Skin of body (tissue), 2 donors: Measurements from ENCODE around the gene PATJ. TPM values are rescaled to one million over a fixed set of nuclear protein-coding genes. Genes with fewer than 3 reads are reported as not detected.
A peak's percentile ranks its signal among the peaks of the same experiment; 100 is the strongest.
"Not testable (repeated sequence)": the region's sequence is repeated elsewhere in the genome, so short reads cannot be mapped to it uniquely, and the experiment has no call there.

Source experiments
- DNase-seq: peaks from one replicate; lab custom pipeline; 2025; lab: John Stamatoyannopoulos, UW
- total RNA-seq: library from RNA; depleted of rRNA; stranded (reverse); fragments of >200 nt; gene quantifications from one replicate; pipeline ENCODE4 v1.2.3, GENCODE V29; 2014

Gene PATJ, protein sequence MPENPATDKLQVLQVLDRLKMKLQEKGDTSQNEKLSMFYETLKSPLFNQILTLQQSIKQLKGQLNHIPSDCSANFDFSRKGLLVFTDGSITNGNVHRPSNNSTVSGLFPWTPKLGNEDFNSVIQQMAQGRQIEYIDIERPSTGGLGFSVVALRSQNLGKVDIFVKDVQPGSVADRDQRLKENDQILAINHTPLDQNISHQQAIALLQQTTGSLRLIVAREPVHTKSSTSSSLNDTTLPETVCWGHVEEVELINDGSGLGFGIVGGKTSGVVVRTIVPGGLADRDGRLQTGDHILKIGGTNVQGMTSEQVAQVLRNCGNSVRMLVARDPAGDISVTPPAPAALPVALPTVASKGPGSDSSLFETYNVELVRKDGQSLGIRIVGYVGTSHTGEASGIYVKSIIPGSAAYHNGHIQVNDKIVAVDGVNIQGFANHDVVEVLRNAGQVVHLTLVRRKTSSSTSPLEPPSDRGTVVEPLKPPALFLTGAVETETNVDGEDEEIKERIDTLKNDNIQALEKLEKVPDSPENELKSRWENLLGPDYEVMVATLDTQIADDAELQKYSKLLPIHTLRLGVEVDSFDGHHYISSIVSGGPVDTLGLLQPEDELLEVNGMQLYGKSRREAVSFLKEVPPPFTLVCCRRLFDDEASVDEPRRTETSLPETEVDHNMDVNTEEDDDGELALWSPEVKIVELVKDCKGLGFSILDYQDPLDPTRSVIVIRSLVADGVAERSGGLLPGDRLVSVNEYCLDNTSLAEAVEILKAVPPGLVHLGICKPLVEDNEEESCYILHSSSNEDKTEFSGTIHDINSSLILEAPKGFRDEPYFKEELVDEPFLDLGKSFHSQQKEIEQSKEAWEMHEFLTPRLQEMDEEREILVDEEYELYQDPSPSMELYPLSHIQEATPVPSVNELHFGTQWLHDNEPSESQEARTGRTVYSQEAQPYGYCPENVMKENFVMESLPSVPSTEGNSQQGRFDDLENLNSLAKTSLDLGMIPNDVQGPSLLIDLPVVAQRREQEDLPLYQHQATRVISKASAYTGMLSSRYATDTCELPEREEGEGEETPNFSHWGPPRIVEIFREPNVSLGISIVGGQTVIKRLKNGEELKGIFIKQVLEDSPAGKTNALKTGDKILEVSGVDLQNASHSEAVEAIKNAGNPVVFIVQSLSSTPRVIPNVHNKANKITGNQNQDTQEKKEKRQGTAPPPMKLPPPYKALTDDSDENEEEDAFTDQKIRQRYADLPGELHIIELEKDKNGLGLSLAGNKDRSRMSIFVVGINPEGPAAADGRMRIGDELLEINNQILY (N-terminal part only)
- 34.5 TPM for total RNA-seq

DNA sequence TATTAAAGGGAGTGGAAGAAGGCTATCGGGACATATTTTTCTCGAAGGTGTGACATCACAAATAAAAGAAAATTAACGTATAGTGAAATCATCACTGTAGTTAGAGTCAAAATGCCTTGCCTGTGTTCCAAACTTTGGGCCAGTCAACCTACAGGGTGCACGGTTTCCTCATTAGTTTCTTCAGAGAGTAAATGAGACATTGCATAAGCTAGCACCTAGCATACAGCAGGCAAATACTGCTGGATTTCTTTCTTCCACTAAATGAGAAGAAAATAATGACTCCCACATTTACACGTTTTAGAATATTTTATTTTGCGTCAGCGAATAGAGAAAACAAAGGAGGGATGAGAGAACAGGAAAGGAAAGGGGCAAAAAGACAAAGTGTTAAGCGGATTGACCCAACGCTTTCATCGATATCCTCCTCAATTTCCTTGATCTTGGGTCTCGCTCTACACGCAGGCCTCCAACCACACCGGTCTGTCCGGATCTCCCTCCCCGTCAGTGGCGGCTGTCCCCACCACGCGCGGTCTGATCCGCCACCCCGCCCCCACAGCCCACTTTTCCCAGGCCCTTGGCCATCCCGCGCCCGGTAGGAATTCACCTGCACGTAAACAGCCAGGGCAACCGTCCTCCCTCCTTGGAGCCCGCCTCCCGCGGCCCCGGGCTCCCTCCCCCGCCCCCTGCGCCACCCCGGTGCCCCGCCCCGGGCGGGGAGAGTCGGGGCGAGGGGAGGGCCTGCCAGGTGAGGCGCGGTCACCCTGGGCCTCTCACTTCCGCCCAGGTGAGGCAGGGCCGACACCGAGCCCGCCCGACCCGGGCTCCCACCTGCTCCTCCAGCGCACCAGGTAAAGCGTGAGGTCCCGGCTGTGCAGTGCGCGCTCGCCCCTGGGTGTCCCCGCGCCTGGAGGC lies at the start of gene PATJ:
Gene PATJ, plus strand, starts transcription at position 770 of the 909 bp plus-strand sequence. CDS start 20,413 bp downstream, outside the sequence.
- peak; percentile 18 for DNase-seq

DNA sequence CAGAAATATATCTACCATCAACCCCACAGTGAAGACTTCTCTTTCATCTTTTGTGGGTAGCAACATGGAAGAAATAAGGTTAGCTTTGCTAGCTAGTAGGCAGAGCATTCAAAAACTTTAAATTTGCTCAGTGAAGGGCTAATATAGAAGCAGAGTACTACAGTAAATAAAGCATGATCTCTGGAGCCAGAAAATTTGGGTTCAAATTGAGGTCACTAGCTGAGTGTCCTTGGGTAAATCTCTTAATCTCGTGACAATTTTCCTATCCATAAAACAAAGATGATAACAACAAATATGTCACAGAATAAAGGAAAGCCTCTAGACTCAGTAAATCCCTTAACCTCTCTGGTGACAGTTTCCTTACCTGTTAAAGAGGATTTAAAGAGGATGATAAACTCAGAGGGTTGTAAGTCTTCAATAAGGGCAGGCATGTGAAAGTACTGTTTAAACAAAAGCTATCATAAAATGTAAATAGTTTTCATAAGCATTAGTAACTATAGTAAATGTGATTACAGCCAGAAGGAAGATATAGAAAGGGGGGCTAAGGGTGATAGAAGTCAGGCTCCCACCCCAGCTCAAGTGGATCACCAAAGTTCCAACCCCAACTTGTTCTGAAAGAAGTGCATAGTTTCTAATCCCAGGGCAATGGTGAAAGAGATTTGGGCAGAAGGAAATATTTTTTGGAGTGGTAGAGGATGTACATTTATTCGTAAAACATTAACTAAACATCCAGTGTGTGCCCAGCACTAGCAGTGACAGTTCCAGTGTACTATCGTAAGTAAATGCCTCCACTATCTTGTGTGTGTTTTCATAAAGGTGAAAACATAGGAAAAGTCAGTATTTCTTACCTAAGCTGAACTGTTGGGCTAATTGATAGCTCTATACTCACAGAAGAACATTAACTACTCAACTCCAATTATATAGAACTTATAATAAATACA lies 42.1 kb upstream of the PATJ start:
- DNase-seq, result no peak

DNA sequence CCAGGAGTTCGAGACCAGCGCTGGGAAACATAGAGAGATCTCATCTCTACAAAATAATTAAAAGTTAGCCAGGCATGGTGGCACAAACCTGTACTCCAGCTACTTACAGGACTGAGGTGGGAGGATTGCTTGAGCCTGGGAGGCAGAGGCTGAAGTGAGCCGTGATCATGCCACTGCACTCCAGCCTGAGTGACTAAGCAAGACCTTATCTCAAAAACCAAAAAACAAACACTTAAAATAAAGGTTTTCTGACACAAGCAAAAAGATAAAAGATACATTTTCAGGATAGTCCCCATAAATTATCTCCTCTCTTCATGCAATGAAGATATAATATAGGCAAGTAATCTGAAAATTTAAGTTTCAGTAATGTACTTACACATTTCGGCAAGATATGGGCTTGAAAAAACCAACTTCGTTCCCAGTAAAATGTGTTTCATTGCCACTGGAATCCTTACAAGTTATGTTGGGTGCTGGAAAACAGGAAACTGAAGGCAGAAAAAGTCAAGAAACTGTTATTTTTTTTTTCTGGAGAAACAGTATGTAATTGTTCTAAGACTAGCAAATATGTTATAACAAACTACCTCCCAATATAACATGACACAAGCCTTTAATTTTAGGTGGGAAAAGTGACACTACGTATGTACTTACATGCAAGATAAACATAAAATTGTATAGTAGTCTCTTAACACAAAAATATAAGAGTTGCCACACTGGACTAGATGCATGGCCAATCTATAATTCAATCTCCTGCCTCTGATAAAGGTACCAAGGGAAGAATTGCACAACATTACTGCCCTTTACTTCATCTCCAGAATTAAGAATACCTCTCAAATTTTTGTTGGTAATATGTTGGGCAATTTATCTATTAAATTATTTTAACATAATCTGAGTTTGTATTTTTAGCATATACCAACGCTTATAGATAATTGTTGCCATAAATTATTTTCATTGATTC lies 33.0 kb upstream of the PATJ start:
- DNase-seq, result no peak

DNA sequence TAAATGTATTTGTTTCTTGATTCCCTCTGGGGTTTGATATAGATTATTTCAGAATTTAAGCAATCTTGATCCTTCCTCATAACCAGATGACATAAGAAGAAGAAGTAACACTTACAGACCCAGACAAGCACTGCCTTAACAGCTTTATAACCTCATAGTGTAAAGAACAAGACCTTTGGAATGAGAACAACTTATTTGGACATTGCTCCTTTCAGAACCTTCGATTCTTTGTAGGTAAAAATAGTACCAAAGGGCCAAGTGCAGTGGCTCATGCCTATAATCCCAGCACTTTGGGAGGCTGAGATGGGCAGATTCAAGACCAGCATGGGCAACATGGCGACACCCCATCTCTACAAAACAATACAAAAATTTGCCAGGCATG lies 32.4 kb upstream of the PATJ start:
- DNase-seq, result no peak

DNA sequence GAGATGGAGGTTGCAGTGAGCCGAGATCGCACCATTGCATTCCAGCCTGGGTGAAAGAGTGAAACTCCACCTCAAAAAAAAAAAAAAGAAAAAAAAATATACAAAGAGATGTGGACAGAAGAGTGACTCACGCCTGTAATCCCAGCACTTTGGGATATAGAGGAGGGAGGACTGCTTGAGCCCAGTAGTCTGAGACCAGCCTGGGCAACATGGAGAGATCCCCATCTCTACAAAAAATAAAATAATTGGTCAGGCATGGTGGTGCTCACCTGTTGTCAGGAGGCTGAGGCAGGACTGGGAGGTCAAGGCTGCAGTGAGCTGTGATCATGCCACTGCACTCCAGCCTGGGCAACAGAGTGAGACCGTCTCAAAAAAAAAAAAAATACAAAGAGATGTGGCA lies 31.0 kb upstream of the PATJ start:
- DNase-seq, result not testable (repeated sequence)

DNA sequence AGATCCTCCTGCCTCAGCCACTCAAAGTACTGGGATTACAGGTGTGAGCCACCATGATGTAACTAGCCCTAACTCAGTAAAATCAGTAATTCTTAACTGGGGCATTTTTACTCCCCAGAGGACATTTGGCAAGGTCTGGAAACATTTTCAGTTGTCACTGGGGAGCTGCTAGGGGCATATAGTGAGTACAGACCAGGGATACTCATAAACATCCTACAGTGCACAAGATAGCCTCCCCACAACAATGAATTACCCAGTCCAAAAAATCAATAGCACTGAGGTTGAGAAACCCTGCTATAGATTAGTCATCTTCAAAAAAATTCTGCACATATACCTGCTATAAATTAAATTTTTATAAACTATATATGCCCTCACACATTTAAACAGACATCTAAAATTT lies 30.3 kb upstream of the PATJ start:
- DNase-seq, result no peak

DNA sequence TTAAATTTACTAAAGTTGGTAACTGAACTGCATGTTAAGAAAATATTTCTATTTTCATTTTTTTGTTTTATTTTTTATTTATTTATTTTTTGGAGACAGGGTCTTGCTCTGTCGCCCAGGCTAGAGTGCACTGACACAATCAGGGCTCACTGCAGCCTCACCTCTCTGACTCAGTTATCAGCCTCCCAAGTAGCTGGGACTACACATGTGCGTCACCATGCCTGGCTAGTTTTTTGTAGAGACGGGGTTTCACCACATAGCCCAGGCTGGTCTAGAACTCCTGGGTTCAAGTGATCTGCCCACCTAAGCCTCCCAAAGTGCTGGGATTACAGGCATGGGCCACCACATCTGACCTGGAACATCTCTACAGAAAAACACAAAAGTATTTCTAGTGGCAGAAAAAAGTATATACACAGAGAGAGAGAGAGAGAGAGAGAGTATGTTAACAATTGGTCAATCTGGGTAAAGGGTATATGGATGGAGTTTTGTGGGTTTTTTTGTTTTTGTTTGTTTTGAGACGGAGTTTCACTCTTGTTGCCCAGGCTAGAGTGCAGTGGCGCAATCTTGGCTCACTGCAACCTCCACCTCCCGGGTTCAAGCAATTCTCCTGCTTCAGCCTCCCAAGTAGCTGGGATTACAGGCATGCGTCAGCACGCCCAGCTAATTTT lies 23.1 kb upstream of the PATJ start:
- not testable (repeated sequence) for DNase-seq

DNA sequence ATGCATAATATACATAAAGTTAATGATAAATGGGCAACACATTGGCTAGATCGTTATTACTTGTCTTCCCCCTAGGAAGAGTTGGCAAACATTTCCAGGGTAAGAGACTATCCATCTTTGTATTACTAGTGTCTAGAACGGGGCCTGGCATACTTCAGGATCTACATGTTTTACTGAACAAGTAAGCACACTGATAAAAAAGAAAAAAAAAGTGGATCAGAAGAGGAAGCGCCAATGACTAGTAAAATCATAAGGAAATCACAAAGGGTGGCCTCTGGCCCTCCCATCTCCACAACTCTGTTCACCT lies 17.8 kb upstream of the PATJ start:
- DNase-seq, result no peak

DNA sequence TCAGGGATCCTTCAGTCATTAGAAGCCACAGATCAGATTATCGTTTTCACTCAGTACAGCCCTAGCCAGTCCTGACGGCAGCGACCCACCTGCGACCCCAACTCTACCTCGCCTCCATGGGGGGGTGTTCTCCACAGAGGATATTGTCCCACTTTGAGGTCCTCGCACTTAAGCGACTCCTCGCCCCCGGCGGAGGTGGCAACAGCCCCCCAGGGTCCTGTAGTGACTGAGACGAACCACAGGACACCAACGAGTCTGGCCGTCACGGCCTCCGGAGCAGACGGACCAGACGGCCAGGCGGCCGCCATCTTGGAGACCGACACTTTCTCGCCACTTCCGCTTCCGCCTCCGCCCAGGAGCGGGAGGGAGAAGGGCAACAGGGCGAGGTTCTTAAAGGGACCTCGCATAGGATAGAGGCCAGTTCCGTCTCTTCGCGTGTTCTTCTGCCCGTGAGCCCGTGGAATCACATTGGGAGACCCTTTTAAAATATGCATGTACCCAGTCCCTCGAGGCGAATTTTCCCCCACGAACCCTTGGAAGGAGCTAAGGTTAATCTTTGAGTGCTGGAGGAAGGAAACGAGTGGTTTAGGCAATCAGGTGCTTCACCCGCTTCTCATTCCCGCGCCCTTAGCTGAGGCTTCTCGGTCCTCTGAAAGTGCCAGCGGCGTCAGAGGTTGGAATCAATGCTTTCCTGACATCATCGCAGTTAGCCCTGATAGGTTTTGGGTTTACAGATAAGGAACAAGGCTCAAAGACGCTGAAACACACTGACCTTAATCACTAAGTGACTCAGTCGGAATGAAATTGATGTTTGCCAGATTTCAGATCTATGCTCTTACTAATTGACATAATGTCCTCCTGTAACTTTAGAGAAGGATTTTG lies 17.2 kb upstream of the PATJ start, which contains the start of gene TM2D1:
Gene TM2D1, minus strand, starts transcription at position 329 of the 882 bp plus-strand sequence. Its CDS starts 21 bp downstream, at position 308.
- DNase-seq, result peak; percentile 89

DNA sequence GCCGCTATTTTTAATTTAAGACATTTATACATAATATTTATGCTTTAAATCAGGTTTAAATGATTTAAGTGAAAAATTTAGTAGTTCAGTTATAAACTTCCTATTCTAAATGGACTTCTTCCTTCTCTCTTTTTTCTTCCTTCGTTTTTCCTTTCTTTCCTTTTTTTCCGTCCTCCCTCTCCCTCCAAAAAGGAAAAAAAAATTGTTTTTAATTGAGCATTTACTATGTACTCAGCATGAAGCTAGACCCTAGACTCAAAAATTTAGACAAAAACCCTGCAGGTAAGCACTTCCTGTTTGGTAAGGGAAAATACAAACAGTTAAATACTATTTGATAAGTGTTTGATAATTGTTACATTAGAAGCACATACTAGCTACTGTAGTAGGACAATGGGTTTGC lies 14.7 kb upstream of the PATJ start:
- DNase-seq, result no peak

DNA sequence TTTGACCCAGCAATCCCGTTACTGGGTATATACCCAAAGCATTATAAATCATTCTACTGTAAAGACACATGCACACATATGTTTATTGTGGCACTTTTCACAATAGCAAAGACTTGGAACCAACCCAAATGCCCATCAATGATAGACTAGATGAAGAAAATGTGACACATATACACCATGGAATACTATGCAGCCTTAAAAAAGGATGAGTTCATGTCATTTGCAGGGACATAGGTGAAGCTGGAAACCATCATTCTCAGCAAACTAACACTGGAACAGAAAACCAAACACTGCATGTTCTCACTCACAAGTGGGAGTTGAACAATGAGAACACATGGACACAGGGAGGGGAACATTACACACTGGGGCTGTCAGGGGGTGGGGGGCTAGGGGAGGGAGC lies 11.6 kb upstream of the PATJ start:
- DNase-seq, result not testable (repeated sequence)

DNA sequence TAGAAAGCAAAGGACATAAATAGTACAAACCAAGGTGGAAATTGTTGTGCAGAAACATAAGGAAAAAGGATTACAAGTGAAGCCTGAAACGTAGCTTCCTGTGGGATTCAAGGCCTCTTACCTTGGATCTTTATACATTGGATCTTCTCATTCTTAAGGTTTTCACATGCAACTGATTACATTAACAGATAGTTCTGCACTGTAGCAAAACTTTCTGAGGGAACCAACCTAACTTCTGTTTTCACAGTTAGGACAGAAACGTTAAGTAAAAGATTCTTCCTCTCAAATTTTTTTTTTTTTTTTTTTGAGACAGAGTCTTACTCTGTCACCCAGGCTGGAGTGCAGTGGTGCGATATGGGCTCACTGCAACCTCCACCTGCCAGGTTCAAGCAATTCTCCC lies 9.6 kb upstream of the PATJ start:
- DNase-seq, result no peak

DNA sequence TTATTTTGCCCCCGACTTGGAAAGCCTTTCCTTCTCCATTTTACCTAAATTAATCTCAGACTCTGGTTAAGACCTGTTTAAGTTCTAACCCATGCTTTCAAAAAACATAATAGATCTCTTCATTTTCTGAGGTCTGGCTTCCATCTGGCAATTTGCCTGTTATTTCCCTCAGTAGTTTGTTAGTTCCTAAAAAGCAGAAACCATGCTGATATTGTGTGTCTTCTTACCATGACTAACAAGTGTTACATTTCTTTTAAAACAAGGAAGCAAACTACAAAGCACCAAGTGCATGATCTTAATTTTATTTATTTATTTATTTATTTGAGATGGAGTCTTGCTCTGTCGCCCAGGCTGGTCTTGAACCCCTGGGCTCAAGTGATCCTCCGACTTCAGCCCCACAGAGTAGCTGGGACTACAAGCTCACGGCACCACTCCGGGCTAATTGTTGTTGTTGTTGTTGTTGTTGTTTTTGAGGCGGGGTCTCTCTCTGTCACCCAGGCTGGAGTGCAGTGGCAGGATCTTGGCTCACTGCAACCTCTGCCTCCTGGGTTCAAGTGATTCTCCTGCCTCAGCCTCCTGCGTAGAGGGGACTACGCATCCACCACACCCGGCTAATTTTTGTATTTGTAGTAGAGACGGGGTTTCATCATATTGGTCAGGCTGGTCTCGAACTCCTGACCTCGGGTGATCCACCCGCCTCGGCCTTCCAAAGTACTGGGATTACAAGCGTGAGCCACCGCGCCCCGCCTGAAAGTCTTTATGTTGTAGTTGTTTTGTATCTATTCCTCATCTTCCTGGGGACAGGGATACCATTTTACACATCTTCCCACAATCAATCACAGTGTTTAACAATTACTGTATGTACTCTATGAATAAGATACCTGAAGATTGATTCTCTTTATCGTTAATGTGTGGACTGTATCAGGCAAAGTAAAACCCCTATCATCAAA lies 1.3 kb upstream of the PATJ start:
- DNase-seq, result no peak

DNA sequence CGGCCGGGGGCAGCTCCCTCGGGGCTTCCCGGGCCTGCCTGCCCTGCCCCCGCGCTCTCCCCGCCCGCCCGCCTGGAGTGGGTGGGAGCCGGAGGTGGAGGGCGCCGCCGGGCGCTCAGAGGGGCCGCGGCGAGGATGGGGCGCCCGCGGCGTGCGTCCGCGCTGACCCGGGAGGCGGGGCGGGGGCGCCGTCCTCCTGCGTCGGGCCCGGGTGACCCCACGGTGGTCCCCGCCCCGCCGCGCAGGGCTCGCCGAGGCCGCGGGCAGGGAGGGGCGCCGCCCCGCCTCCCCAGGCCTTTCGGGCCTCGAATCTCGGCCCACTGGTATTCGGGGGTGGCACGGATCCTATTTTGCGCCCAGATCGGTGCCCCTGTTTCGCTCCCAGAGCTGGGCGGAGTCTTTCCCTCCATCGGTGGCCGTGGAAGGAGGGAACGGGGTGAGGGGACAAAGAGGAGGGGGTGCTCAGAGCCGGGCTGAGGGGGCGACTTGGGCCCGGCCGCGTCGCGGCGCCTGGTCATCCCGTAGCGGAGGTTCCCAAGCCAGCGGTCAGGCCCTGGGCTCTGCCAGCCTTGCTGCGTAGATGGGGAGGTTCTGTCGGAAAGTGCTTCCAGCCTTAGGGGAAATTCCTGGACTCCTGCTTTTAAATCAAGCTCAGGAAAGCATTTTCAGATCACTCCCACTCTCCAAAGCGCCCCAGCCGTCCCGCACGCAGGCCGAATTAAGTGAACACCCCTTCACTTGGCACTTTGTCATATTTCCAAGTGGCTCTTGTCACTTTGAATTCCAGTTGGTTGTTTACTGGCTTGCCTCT lies 545 bp downstream of the PATJ start:
- peak; percentile 25 for DNase-seq

DNA sequence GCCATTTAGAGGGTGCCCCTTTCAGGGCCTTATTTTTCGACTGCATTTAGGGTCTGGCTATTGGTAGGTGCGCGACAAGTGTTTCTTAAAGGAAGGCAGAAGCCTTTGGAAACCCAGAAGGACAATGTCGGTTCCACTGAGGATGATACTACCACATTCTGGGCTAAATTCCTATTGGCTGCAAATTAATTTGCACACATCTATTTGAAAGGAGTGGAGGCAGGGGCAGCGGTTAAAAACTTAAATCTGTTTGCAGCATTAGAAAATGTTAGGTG lies 1.1 kb downstream of the PATJ start:
- no peak for DNase-seq
